Measurements from ENCODE around the gene KAZN. TPM values are rescaled to one million over a fixed set of nuclear protein-coding genes. Genes with fewer than 3 reads are reported as not detected.

KAZN gene
- polyA plus RNA-seq, 1 experiment: 5.5 TPM

DNA sequence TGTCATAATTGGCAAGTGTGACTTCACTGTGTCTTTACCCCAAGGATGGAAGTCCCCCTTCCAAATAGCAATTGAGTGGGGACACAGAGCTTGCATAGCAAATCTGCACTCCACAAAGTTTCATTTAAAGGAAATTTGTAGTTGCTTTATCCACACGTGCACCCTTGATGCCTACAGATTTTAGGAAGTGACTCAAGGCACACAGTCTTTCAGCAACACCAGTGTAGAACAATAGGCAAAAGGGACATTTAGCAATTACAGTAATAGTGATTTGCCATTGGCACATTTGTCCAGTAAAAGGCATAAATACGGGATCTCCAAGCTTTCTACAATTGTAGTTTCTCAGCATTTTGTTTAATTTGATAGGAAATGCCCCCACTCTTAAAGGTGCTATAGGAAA is 43.4 kb upstream of the KAZN start:
- H3K27me3 ChIP-seq (ENCODE audit: control insufficient read depth, insufficient read depth, low read length): no peaks in the 10 kb centered on the region
- no peaks in the 10 kb centered on the region for H3K36me3 ChIP-seq (ENCODE audit: control insufficient read depth, insufficient read depth, low read length)
- TF ChIP-seq, protein P1, sequence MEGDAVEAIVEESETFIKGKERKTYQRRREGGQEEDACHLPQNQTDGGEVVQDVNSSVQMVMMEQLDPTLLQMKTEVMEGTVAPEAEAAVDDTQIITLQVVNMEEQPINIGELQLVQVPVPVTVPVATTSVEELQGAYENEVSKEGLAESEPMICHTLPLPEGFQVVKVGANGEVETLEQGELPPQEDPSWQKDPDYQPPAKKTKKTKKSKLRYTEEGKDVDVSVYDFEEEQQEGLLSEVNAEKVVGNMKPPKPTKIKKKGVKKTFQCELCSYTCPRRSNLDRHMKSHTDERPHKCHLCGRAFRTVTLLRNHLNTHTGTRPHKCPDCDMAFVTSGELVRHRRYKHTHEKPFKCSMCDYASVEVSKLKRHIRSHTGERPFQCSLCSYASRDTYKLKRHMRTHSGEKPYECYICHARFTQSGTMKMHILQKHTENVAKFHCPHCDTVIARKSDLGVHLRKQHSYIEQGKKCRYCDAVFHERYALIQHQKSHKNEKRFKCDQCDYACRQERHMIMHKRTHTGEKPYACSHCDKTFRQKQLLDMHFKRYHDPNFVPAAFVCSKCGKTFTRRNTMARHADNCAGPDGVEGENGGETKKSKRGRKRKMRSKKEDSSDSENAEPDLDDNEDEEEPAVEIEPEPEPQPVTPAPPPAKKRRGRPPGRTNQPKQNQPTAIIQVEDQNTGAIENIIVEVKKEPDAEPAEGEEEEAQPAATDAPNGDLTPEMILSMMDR (IDR thresholded peaks at IDR 0.05; ENCODE audit: insufficient read depth, low read depth, low read length): no peak
- DNase-seq (ENCODE audit: low read depth): no peak
- CTCF ChIA-PET: no interaction called here
- POLR2A ChIA-PET: no interaction called here
- no peak overlapping the region for H3K4me3 ChIP-seq (ENCODE audit: low read depth, low read length)

DNA sequence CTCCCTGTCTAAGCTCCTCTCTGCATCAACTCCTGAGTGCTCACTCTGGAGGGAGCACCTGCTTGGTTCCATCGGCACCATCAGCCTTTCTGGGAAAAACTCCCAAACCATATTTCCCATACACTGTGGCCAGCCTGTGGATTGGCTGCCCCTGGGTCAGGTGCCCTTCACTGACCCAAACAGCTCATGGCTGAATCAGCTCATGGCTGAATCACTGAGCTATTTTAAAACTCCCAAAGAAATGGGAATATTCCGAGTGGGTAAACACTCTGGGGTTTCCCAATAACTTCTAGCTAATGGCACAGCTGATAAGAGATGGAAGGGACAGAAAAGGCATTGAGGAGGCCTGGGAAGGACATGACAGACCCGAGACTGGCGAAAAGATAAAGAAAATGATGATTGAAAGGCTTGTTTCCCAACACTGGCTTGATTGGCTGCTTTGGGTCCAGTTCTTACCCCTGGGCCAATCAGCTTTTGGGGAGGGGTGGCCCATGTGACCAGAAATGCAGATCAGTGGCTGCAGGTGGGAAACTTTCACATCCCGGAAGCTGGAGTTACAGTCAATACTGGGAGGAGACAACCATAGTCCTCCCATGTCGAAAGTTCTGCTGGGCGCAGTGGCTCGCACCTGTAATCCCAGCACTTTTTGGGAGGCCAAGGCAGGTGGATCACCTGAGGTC is 37.3 kb upstream of the KAZN start:
- no peaks in the 10 kb centered on the region for H3K27me3 ChIP-seq (ENCODE audit: control insufficient read depth, insufficient read depth, low read length)
- POLR2A ChIA-PET: no interaction called here
- DNase-seq (ENCODE audit: low read depth): no peak

DNA sequence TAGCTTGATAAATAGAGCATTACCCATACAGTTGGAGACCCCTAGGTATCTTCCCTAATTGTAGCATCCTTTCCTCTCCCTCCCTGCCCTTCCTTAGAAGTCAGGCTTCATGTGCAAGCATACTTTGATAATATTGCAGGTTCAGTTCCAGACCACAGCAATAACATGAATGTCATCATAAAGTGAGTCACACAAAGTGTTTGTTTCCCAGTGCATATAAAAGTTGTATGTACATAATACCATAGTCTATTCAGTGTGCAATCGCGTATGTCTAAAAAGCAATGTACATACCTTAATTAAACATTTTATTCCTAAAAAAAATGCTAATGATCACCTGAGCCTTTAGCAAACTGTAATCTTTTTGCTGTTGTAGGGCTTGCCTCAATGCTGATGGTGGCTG is 33.4 kb upstream of the KAZN start:
- POLR2A ChIA-PET: no interaction called here

More for the DNA sequence above, 37.3 kb upstream of the KAZN start:
- CTCF ChIA-PET: no interaction called here
- Histone ChIP-seq H3K36me3 (ENCODE audit: control insufficient read depth, insufficient read depth, low read length) (no peaks in the 10 kb centered on the region), H3K4me3 (ENCODE audit: low read depth, low read length) (no peak overlapping the region)
- TF ChIP-seq, protein P1 (IDR thresholded peaks at IDR 0.05; ENCODE audit: insufficient read depth, low read depth, low read length): no peak

DNA sequence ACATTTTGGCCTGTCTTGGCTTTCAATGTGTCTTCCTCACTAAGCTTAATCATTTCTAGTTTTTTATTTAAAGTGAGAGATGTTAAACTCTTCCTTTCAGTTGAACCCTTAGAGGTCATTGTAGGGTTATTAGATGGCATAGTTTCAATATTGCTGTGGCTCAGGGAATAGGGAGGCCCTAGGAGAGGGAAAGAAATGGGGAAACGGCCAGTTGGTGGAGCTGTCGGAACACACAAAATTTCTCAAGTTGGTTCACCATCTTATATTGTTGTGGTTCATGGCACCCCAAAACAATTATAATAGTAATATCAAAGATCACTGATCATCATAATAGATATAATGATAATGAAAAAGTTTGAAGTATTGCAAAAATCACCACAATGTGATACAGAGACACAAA is 31.4 kb upstream of the KAZN start:
- no peaks in the 10 kb centered on the region for H3K36me3 ChIP-seq (ENCODE audit: control insufficient read depth, insufficient read depth, low read length)
- TF ChIP-seq, protein P1 (IDR thresholded peaks at IDR 0.05; ENCODE audit: insufficient read depth, low read depth, low read length): no peak
- no peak for DNase-seq (ENCODE audit: low read depth)
- no peaks in the 10 kb centered on the region for H3K27me3 ChIP-seq (ENCODE audit: control insufficient read depth, insufficient read depth, low read length)
- ChIA-PET POLR2A (no interaction called here), CTCF (no interaction called here)
- H3K4me3 ChIP-seq (ENCODE audit: low read depth, low read length): no peak overlapping the region

More for the DNA sequence above, 33.4 kb upstream of the KAZN start:
- no peaks in the 10 kb centered on the region for H3K36me3 ChIP-seq (ENCODE audit: control insufficient read depth, insufficient read depth, low read length)
- no peak for DNase-seq (ENCODE audit: low read depth)
- no peaks in the 10 kb centered on the region for H3K27me3 ChIP-seq (ENCODE audit: control insufficient read depth, insufficient read depth, low read length)
- TF ChIP-seq, protein P1 (IDR thresholded peaks at IDR 0.05; ENCODE audit: insufficient read depth, low read depth, low read length): no peak
- no peak overlapping the region for H3K4me3 ChIP-seq (ENCODE audit: low read depth, low read length)
- CTCF ChIA-PET: interaction anchor here (0.7 kb wide), 1 partner anchor 96 kb away, joined by 3 read pairs; no protein-coding TSS in a partner anchor

DNA sequence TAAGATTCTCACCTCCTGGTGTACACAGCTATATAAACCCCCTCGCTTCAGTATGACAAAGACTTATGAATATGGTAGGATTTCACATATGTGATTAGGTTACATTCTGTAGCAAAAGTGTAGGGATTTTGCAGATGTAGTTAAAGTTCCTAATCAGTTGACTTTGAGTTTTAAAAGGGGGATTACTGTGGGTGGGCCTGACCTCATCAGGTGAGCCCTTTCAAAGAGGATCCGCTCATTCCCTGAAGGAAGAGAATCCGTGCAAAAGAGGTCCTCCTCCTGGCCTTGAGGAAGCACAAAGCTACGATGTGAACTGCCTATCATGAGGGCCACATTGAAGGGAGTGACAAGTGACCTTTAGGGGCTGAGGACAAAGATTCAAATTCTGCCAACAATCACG is 30.6 kb upstream of the KAZN start:
- TF ChIP-seq, protein P1 (IDR thresholded peaks at IDR 0.05; ENCODE audit: insufficient read depth, low read depth, low read length): no peak
- CTCF ChIA-PET: no interaction called here
- Histone ChIP-seq H3K36me3 (ENCODE audit: control insufficient read depth, insufficient read depth, low read length) (no peaks in the 10 kb centered on the region), H3K4me3 (ENCODE audit: low read depth, low read length) (no peak overlapping the region), H3K27me3 (ENCODE audit: control insufficient read depth, insufficient read depth, low read length) (no peaks in the 10 kb centered on the region)
- POLR2A ChIA-PET: no interaction called here
- no peak for DNase-seq (ENCODE audit: low read depth)

Data from BJ (cell line).